Measurements from ENCODE around the gene STOML2.
"Not testable (repeated sequence)": the region's sequence is repeated elsewhere in the genome, so short reads cannot be mapped to it uniquely, and the experiment has no call there.

Gene STOML2, protein sequence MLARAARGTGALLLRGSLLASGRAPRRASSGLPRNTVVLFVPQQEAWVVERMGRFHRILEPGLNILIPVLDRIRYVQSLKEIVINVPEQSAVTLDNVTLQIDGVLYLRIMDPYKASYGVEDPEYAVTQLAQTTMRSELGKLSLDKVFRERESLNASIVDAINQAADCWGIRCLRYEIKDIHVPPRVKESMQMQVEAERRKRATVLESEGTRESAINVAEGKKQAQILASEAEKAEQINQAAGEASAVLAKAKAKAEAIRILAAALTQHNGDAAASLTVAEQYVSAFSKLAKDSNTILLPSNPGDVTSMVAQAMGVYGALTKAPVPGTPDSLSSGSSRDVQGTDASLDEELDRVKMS

DNA sequence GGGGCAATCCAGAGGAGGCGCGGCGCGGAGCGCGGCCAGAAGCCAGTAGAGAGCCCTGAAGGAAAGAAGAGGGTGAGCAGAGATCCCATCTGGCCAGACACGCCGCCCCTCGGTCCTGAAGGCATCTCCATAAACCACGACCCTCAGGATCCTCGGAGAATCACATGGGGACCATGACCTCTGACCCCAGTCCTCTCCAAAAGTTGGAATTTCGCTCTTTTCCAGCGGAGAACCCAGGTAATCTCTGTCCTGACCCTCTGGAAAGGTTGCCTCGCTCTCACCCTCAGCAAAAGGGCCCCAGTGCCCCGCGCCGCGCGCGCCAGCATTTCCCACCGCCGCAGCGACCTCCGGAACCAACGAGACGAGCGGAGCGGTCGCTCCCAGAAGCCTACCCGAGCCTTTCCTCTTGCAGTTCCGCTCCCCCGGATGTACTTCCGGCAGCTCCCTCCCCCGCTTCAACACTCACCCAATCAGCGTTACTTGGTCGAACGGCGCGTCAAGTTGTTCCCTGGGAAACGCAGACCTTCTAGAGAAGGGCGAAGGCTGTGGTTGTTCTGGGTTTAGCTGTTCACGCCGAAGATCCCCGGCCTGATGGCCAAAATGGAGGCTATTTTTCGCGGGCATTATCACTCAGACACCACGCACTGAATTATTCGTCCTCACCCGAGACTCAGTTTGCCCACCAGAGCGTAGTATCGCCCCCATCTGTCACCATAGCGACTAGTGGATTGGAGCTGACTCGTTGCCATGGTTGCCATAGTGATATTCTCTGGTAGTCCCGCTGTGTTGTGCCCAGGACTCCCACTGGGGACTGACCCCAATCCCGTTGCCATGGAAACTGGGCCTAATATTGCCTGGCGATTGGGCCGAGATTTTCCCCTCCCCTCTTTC, at the start of gene STOML2:
STOML2 (minus strand) TSS at position 363 of the 891 bp plus-strand sequence; CDS start at position 326, 37 bp downstream.
- DNase-seq: peak; percentile 92 to 94

DNA sequence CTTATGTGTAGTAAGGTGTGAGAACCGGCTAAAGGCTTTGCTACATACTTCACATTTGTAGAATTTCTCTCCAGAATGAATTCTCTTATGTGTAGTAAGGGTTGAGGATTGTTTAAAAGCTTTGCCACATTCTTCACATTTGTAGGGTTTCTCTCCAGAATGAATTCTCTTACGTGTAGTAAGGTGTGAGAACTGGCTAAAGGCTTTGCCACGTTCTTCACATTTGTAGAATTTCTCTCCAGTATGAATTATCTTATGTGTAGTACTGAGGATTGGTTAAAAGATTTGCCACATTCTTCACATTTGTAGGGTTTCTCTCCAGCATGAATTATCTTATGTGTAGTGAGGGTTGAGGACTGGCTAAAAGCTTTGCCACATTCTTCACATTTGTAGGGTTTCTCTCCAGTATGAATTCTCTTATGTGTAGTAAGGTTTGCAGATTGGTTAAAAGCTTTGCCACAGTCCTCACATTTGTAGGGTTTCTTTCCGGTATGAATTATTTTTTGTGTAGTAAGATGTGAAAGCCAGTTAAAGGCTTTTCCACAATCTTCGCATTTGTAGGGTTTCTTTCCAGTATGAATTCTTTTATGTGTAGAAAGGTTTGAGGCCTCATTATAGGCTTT, 45.1 kb upstream of the STOML2 start:
- not testable (repeated sequence) for DNase-seq

DNA sequence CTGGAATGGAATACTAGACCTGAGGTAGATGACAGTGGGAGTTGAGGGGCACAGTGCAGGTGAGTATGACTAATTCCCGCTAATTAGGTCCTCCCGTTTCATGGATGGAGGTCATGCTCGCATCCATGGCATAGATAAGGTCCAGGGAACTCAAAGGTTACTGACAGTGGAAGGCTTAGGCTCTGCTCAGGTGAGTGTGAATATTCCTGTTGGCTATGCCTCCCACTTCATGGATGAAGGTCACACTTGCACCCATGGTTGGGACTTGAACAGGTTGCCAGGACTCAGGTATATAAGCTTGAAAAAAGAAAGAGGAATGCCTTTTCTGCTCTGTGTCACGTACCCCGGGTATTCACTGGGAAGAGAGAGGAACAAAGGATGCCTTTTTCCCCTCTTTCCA, 39.1 kb upstream of the STOML2 start:
- DNase-seq: no peak

DNA sequence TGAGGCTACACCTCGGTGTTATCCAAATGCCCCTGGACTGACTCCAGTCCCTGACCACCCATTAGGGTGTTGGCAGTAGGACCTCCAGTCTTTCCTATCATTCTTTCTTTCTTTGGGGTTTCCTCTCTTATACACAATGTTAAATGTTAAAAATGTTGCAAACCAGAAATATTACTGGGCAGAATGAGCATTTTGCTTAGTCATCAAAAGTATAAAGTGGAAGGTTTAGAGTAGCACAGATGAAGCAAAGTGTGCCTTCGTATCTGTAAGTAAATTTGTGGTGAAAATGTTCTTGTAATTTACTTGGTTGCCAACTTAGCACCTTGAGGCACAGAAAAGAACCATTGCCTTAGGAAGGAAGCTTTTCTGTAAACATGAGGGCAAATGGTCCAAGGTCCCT, 37.2 kb upstream of the STOML2 start:
- DNase-seq: no peak

DNA sequence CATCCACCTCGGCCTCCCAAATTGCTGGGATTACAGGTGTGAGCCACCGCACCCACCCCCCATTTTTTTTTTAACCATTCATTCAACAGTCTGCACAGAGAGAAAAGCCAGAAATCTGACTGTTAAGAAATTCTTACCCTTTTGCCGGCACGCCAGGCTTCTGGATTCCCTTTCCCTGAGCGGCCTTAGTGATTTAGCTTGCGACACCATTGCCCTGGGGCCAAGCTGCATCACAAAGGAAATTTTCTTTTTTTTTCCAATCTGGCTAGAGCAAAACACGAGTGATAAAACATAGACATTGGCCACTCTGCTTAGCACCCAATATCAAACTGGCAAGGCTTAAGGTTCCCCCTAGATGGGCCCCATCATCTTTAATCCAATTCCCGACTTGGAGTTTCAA, 33.9 kb upstream of the STOML2 start:
- no peak for DNase-seq

DNA sequence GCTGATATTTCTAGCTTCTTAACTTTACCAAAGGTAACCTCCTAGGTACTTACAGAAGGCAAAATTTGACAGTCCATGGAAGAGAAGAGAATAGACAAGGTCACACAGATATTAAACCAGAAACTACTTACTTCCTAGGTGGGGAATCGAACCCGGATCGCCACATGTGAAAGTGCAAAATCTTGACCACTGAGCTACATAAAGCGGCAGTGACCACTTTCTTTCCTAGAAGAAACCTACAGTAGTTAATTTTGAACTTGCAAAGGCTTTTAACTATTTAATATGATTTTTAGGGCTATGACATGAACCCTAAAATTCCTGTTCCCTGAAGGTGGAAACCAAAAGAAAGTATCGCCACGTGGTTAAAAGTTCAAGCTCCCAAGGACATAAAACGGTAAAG, 33.1 kb upstream of the STOML2 start:
- no peak for DNase-seq

DNA sequence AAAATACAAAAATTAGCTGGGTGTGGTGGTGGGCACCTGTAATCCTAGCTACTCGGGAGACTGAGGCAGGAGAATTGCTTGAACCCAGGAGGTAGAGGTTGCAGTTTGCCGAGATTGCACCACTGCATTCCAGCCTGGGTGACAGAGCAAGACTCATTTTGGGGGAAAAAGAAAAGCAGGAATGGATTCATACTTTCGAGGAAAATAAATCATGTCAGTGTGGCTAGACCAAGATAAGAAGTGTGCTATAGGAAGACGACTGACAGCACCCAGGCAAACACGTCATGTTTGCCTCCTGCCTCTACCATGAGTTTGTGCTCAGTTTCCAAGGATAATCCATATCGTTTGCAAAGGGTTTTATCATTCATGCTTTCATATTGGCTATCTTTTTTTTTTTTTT, 32.0 kb upstream of the STOML2 start:
- no peak for DNase-seq

DNA sequence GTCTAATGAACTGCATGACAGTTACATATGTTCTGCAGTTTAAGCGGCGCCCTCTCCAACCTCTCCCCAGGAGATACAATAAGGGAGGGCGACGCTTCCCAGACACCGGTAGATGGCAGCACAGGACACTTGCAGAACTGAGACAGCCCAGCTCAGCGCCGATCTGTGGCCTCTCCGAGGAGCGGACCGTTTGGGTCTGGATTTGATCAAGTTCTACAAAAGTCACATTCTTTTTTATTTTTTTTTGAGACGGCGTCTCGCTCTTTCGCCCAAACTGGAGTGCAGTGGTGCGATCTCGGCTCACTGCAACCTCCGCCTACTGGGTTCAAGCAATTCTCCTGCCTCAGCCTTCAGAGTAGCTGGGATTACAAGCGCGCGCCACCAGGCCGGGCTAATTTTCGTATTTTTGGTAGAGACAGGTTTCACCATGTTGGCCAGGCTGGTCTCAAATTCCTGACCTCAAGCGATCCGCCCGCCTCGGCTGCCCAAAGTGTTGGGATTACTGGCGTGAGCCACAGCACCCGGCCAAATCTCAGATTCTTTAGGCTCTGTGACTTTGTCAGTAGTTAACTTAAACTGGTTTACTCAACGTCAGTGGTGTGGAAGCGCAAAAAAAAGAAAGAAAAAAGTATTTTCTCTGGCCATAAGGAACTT, 14.1 kb upstream of the STOML2 start:
- DNase-seq: peak; percentile 76 to 91

DNA sequence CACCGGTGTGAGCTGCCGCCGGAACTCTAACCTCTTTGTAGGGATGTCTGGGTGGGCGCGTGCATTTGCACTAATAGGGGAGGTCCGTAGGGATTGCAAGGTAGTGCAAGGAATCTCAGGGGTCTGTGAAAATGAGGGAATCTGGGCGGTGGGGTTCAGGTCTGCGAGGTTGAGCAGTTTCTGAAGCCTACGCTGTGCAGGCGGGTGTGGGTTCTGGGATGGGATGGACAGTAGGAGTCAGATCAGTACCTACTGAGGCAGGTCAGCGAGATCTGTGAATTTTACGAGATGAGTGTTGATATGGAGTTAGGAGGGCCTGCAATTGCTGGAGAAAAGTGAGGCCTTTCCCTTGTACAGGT, 13.6 kb upstream of the STOML2 start:
- no peak for DNase-seq

DNA sequence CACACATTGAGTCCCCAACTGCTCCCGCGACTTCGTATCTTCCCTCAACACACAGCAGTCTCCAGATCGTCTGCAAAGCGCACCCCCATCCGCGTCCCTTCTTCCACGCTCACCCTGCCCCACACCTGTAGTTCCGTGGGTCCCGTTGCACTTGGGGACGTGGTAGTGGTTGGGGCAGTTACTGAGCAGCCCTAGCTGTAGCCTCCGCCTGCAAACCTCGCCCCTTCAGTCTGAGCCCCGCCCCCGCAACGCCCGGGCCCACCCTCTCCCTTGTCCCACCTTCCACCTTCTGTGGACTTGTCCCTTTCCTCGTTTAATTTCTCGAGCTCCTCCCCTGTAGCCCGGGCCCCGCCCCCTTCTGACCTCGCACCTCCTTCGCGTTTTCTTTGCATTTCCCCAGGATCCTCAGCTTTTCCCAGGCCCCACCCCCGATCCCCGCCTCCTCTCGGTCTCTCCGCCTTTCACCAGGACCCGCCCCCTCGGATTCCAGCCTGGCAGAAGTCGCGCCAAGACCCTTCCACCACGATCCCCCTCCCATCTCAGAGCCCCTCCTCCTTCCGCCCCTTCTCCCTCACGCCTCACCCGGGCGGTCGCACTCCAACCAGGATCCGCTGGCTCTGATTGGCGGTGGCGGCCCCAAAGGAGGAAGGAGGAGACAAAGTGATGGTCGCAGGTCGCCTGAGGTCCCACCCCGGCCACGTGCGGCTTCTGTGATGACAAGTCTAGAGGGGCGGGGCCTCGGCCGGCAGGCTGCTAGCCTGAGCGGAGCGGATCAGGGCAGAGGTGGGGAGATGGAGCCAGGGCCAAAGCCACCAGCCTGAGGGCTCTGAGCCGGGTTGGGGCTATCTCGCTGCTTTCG, 13.0 kb upstream of the STOML2 start, which contains the start of gene ATOSB:
ATOSB (minus strand) TSS at position 183 of the 859 bp plus-strand sequence. CDS start 7,588 bp downstream, outside the sequence.
- DNase-seq: peak; percentile 95 to 99

DNA sequence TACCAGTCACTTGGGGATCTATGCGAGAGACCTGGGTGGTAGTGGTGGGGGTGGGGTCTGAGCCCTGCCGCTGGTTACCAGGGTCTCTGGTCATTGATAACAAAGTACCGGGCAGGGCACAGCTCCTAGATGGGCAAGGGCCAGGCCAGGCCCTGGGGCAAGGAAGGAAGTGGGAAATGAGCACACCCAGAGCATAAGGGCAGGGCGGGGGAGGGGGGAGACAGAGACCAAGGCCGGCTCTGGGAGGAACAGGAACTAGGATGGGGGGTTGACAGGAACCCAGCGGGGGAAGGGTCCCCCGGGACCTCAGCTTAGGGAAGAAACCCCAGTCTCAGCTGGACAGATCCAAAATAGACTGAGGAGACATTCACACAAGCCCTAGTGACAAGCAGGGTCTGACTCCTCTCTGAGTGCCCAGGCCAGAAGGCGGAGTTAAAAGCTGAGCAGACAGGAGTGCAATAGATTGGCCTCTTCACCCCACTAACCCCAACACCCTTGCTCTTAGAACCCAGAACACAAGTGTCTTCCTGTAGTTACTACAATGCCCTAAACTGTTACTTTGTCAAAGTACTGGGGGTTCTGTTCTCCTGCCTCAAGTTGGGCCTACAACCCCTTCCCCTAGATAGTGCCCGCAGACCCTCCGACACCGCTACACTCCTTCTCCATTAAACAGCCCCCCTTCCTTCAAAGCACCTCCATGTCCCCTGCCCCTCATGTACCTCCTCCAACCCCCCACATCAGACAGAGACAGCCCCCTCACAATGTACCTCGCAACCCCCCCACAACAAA, 12.1 kb upstream of the STOML2 start:
- DNase-seq: peak in 1 of 2 experiments; percentile 24

DNA sequence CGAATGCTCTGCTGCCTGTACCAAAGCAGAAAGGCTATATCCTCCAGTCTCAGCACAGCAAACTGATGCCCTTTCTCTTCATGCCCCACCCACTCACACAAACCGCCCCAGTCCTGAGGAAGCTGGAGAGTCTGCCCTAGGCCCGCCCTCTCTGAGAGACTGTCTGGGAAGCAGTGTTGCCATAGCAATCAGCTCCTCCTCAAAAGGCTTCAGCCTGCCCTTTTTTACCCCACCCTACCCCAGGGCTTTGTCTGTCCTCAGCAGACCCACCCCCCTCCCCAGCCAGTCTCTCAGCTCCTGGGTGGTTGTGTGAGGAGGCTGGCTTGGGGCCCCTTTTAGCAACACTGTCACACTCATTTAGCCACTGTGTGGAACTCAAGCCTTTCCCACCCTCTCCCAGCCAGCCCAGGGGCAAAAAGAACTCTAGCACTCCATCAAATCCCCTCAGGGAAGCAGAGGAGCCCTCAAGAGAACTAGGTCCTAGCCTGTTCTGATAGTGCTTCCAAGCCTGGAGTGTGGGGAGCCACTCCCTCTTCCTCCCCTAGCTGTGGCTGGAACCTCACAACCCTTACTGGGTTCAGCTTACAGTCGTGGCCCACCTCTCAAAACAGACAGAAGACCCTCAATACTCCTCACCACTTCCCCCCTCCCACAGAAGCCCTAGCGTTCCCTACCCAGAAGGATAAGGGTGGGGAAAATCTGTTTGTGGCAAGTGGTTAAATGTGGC, 11.3 kb upstream of the STOML2 start:
- DNase-seq: peak; percentile 27 to 70

DNA sequence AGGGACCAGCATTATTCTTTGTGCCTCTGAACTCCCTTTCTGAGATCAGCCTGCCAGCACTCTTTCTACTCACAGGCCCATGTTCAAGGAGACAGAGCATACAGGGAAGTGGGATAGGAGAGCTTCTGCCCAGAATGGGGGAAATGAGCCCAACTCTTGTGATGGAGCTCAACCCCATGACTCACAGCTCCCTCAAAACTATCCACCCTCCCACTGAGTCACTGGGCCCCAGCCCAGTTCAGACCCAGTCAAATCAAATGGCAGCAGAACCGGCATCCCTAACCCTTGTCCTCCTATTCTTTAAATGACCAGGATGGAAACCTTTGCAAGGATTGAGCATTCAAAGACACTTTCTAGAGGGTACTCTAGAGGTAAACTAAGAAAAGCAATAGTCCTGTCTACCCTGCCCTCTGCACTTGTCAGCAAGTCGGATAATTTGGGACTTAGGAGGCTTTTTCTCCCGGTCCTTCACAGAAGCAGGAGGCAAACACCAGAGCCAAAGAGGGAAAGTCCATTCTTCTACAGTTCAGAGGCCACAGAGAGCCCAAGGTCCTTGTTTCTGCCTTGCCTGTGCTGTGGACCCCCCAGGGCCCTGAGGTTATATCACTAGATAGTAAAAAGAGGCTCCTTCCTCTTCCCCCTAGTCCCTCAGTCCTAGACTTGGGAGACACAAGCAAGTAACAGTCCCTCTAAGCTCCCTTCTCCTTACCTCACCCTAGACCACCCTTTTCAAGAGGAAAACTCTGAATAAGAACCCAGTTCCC, 9.5 kb upstream of the STOML2 start:
- no peak for DNase-seq

DNA sequence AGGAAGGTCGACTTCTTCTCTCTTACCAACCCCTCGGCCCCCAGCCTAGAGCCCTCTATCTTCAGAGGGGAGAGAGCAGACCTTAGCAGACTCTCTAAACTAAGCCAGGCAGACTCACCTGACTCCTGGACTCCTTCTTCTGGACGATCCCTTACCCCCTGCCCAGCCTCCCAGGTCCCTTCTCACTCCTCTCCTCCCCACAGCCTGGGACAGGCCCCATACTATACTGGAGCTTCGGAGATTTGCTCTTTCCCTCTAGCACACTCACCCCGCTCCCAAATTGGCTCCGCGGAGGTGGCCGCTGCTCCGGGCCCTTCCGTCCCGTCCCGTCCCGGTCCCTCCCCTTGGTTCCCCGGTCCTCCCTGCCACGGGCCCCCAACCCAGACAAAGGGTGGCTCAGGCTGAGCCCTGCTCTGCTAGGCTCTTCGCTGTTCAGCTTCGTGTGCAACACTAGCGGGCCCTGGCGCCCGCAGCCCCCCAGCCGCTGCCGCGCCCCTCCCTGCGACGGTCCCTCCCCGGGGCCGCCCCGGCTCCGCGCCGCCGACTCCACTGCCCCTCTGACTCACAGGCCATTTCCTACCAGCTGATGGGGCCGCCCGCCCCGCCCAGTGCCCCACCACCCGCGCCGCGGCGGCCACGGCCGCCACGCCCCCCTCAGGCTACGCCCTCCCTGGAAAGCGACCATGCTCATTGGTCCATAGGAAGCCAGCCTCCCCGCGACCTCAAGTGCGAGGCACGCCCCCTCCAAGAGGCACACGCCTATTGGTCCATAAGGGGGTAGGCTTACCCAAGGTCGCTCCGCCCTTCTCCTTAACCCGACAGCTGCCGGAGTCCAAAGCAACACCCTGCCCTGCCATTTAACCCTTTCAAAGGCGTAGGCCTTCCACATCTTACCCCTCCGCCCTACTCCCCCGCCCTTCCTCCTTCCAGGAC, 8.3 kb upstream of the STOML2 start:
- DNase-seq: peak; percentile 95 to 96

DNA sequence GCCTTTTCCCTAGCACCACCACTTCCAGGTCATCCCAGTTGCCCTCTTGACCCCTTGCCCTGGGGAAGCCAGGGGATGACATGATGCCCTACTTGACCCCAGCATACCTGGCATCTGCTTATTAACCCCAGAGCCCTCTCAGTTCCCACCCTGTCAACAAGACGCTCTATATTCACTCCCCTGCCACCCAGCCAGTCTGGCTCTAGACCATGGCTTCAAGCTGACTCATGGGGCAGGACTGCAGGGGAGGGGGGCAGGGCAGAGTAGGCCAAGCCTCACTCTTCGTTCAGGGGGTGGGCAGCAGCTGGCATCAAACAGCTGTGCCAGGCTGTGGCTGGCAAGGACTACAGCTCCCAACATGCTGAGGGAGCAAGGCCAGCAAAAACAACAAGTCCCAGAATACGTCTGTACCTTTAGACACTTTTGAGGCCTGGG, 7.4 kb upstream of the STOML2 start:
- DNase-seq: no peak

DNA sequence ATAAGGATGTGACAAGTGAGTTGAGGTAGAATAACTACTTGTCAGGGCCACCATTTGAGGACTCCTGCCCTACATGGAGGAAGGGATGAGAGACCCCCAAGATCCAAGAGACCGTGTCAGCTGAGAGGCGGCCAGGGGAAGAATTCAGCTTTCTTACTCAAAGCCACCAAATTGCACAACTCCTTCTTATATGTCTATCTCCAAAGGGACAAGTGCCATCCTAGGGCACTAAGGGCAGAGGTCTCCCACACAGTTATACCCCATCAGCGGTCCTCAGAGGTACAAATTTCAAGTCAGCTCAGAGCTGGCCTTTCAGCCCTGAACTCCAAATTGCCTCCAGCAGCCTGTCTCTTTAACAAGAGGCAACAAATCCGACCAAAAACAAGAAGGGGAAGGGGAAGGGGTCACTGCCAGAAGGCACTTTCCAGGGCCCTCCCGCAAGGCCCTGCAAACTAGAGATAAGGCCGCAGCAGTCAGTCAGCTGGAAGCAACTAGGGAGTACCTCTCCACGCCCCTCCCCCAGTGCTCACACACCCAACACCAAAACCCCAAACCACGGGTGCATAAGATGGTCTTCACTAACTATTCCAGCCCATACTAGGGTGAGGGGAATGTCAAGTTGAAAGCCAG, 6.1 kb upstream of the STOML2 start:
- no peak for DNase-seq

DNA sequence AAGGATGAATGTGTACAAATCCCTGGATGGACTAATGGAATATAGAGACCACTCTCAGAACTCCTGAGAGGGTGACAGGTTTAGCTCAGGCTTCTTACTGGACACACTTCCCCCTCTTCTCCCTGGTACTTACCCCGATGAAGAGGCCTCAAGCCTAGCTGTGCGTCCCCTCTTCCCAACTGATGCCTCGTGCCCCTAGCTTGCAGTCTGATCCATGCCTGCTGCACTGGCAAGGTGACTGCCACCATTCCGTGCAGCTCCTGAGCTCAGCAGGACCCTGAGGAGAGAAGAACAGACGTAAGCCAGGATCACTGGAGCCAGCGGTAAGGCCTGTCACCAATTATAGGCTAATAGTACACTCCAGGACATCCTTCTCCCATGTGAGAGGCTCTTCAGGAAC, 5.5 kb upstream of the STOML2 start:
- DNase-seq: no peak

Measured in NCI-H524 (cell line).